Prostate gland (tissue), 2 donors: ENCODE measurements around the gene ZBTB45. TPM values are rescaled to one million over a fixed set of nuclear protein-coding genes. Genes with fewer than 3 reads are reported as not detected.

Experiments
- DNase-seq: peaks from one replicate; pipeline ENCODE4 v3.0.0-alpha.2; 2019; ENCODE audit warnings: low spot score
- H3K27ac ChIP-seq, 2 donors: fragments of 200-600 bp; sonication (generic); 2 replicates each; pipeline ENCODE4 v1.5.1; 2017 to 2019
- H3K27me3 ChIP-seq: fragments of 200-600 bp; sonication (generic); replicated peaks from 2 replicates; pipeline ENCODE4 v1.5.1; 2019; ENCODE audit not compliant: insufficient read depth
- H3K36me3 ChIP-seq, 2 donors: fragments of 200-600 bp; sonication (generic); 1 replicate in 1 of 2; 2 replicates in 1 of 2; pipeline versions ENCODE4 v1.5.1 to v1.8.1; 2017 to 2019
- H3K4me1 ChIP-seq: fragments of 200-600 bp; sonication (generic); replicated peaks from 2 replicates; pipeline ENCODE4 v1.5.1; 2019
- H3K4me3 ChIP-seq, 2 donors: fragments of 200-600 bp; sonication (generic); 2 replicates each; pipeline ENCODE4 v1.5.1; 2017 to 2019
- H3K9me3 ChIP-seq: fragments of 200-600 bp; sonication (generic); 2 replicates; pipeline ENCODE4 v1.5.1; 2017
- CTCF ChIP-seq, 4 experiments: fragments of 200-600 bp in 2 of 4; fragments of 450-650 bp in 2 of 4; sonication (generic) in 2 of 4; IDR thresholded peaks; 1 replicate in 3 of 4; 2 replicates in 1 of 4; pipeline ENCODE4 v1.5.1; 2016 to 2019; ENCODE audit warnings: antibody characterized with exemption in 4 of 4, mild to moderate bottlenecking in 2 of 4, moderate library complexity in 2 of 4
- POLR2A ChIP-seq: fragments of 450-650 bp; IDR thresholded peaks from one replicate; pipeline ENCODE4 v1.6.1; 2016; ENCODE audit warnings: antibody characterized with exemption, mild to moderate bottlenecking
- POLR2AphosphoS5 ChIP-seq: sonication (generic); formaldehyde crosslinking; IDR thresholded peaks from one replicate; pipeline ENCODE4 v1.6.1; 2017; ENCODE audit warnings: antibody characterized with exemption
- WGBS: methylation state at CpG from one replicate; pipeline ENCODE4 v1.1.5; 2018; 5-methylcytosine and 5-hydroxymethylcytosine counted together
- intact Hi-C: fragments of 100-400 bp; cut with DNase I; formaldehyde crosslinking; loops from one replicate; pipeline ENCODE4 v1.14.2; 2022
- total RNA-seq, 2 donors: library from RNA; depleted of rRNA; stranded (reverse); fragments of >200 nt; gene quantifications; one replicate each; pipeline ENCODE4 v1.1.0, GENCODE V29; 2016

ZBTB45 gene
- total RNA-seq, 2 donors from 2014 or later, result 22.0 to 24.0 TPM

GRCh38 chr19:58557221-58558065, 37.8 kb upstream of the ZBTB45 start:
- TF ChIP-seq CTCF (IDR thresholded peaks at IDR 0.05) (no peak), POLR2A (no peak), POLR2AphosphoS5 (no peak)
- Histone ChIP-seq H3K9me3 (no peaks in the 10 kb centered on the region), H3K36me3 (no peaks in the 10 kb centered on the region), H3K4me3 (peak overlapping the region; percentile 76 to 81), H3K27me3 (no peaks in the 10 kb centered on the region), H3K27ac (peak overlapping the region; percentile 100), H3K4me1 (peaks cover 20% of the 10 kb centered on the region)
- 30% methylated on average over 12 of the region's 12 CpGs for WGBS
- DNase-seq, result no peak
- intact Hi-C loops, result loop anchor here (2.0 kb wide), 1 partner anchor 15 kb away; the partner anchor contains the start of gene MZF1

- H3K36me3 ChIP-seq, result peaks cover 0 to 7% of the 10 kb centered on the region in 2 donors
- H3K27me3 ChIP-seq, result no peaks in the 10 kb centered on the region
- H3K9me3 ChIP-seq, result no peaks in the 10 kb centered on the region
- peak overlapping the region; percentile 100 for H3K27ac ChIP-seq
- peaks cover 16% of the 10 kb centered on the region for H3K4me1 ChIP-seq
- no peak for DNase-seq
- TF ChIP-seq POLR2AphosphoS5 (no peak), CTCF (IDR thresholded peaks at IDR 0.05) (no peak), POLR2A (no peak)
- WGBS, result 54% methylated on average over 10 of the region's 10 CpGs
- H3K4me3 ChIP-seq, result peak overlapping the region in 1 of 2 donors; percentile 81
- intact Hi-C loops, result no loop called here
Observed at GRCh38 chr19:58556622-58557220, 37.1 kb upstream of the ZBTB45 start.

- Histone ChIP-seq H3K27ac (peak overlapping the region; percentile 90 to 100), H3K9me3 (no peaks in the 10 kb centered on the region), H3K27me3 (no peaks in the 10 kb centered on the region), H3K36me3 (peaks cover 0 to 13% of the 10 kb centered on the region in 2 donors), H3K4me1 (peaks cover 13% of the 10 kb centered on the region), H3K4me3 (no peak overlapping the region)
- no peak for DNase-seq
- WGBS, result 67% methylated on average over 16 of the region's 16 CpGs
- TF ChIP-seq POLR2AphosphoS5 (no peak), POLR2A (no peak), CTCF (IDR thresholded peaks at IDR 0.05) (no peak)
- intact Hi-C loops, result no loop called here
Observed at GRCh38 chr19:58555920-58556621, 36.5 kb upstream of the ZBTB45 start.

GRCh38 chr19:58555369-58555885, 35.8 kb upstream of the ZBTB45 start:
- WGBS, result 56% methylated on average over 4 of the region's 4 CpGs
- H3K9me3 ChIP-seq, result no peaks in the 10 kb centered on the region
- H3K27me3 ChIP-seq, result no peaks in the 10 kb centered on the region
- H3K4me3 ChIP-seq, result peak overlapping the region; percentile 57 to 58
- H3K36me3 ChIP-seq, result peaks cover 2 to 20% of the 10 kb centered on the region in 2 donors
- no peak for DNase-seq
- peak overlapping the region; percentile 90 for H3K27ac ChIP-seq
- intact Hi-C loops, result no loop called here
- peaks cover 13% of the 10 kb centered on the region for H3K4me1 ChIP-seq
- no peak for TF ChIP-seq POLR2A
- no peak for TF ChIP-seq POLR2AphosphoS5
- no peak for TF ChIP-seq CTCF (IDR thresholded peaks at IDR 0.05)
